ENCODE data around the gene PRR23A.

GRCh38 chr3:138976047-138976446 lies 30.0 kb downstream of the PRR23A start:
- TF ChIP-seq EP300 (conservative IDR thresholded peaks at IDR 0.05; ENCODE audit: poor library complexity, severe bottlenecking): no peak
- no peak for TF ChIP-seq POLR2AphosphoS5 (IDR thresholded peaks at IDR 0.05)
- TF ChIP-seq CTCF (IDR thresholded peaks at IDR 0.05; ENCODE audit: poor library complexity, severe bottlenecking): no peak
- no peak for TF ChIP-seq EZH2 (IDR thresholded peaks at IDR 0.05; ENCODE audit: borderline replicate concordance, insufficient read depth, low read length, poor library complexity, severe bottlenecking)
- TF ChIP-seq MXI1 (conservative IDR thresholded peaks at IDR 0.05; ENCODE audit: poor library complexity, severe bottlenecking): no peak
- TF ChIP-seq TAF1 (IDR thresholded peaks at IDR 0.05; ENCODE audit: low read depth): no peak
